Testis (tissue), 3 donors: ENCODE data around the gene CYP4F2. TPM values are rescaled to one million over a fixed set of nuclear protein-coding genes. Genes with fewer than 3 reads are reported as not detected.
"Not testable (repeated sequence)": the region's sequence is repeated elsewhere in the genome, so short reads cannot be mapped to it uniquely, and the experiment has no call there.

Experiments used
- DNase-seq: peaks from one replicate; pipeline ENCODE4 v3.0.0-alpha.2; 2019
- H3K27ac ChIP-seq, 2 donors: fragments of 200-600 bp; sonication (generic); one replicate each; pipeline ENCODE4 v1.5.1; 2019
- H3K27me3 ChIP-seq: fragments of 200-600 bp; sonication (generic); one replicate; pipeline ENCODE4 v1.5.1; 2019
- H3K36me3 ChIP-seq: fragments of 200-600 bp; sonication (generic); one replicate; pipeline ENCODE4 v1.5.1; 2017; ENCODE audit warnings: low read depth; ENCODE audit errors: missing control alignments
- H3K4me1 ChIP-seq: fragments of 200-600 bp; sonication (generic); one replicate; pipeline ENCODE4 v1.5.1; 2019
- H3K4me3 ChIP-seq, 2 donors: fragments of 200-600 bp; sonication (generic); one replicate each; pipeline ENCODE4 v1.5.1; 2017 to 2019
- H3K9me3 ChIP-seq: fragments of 200-600 bp; sonication (generic); one replicate; pipeline ENCODE4 v1.5.1; 2017
- CTCF ChIP-seq, 3 experiments: fragments of 450-650 bp in 2 of 3; fragments of 200-600 bp in 1 of 3; sonication (generic) in 1 of 3; IDR thresholded peaks; one replicate each; pipeline ENCODE4 v1.5.1; 2016 to 2019; ENCODE audit warnings: antibody characterized with exemption in 3 of 3, mild to moderate bottlenecking in 2 of 3, moderate library complexity in 1 of 3
- POLR2A ChIP-seq: fragments of 450-650 bp; IDR thresholded peaks from one replicate; pipeline ENCODE4 v1.6.1; 2017; ENCODE audit warnings: antibody characterized with exemption, mild to moderate bottlenecking, moderate library complexity
- WGBS, 2 donors: methylation state at CpG; one replicate each; pipeline ENCODE4 v1.1.5; 2018; 5-methylcytosine and 5-hydroxymethylcytosine counted together
- intact Hi-C: fragments of 100-400 bp; cut with DNase I; formaldehyde crosslinking; loops from one replicate; pipeline ENCODE4 v1.15.1; 2023; ENCODE audit warnings: low total_unique reads
- polyA plus RNA-seq: library from polyadenylated mRNA; stranded (reverse); fragments of 350-450 nt; fragmentation: Illumina TruSeq; extraction: RNeasy Lipid Tissue Mini Kit (QIAGEN cat#74804); gene quantifications from one replicate; pipeline ENCODE4 v1.2.3, GENCODE V29; 2014; ENCODE audit warnings: low read depth, low replicate concordance; ENCODE audit not compliant: insufficient read depth
- total RNA-seq, 2 donors: library from RNA; depleted of rRNA; stranded (reverse); fragments of >200 nt; gene quantifications; one replicate each; pipeline ENCODE4 v1.2.3, GENCODE V29; 2016

CYP4F2 gene
- total and polyA plus RNA-seq, 3 donors from 2014 or later, result 1.8 to 4.1 (median 3.3) TPM

- no peaks in the 10 kb centered on the region for H3K4me1 ChIP-seq
- WGBS, 2 donors, result 88% methylated on average over 8 of the region's 8 CpGs; no CpG with 5 or more reads in 1 of the 2 donors
- H3K27ac ChIP-seq, result no peak overlapping the region
- H3K9me3 ChIP-seq, result no peaks in the 10 kb centered on the region
- intact Hi-C loops, result no loop called here
- no peak for DNase-seq
- H3K27me3 ChIP-seq, result no peaks in the 10 kb centered on the region
- H3K36me3 ChIP-seq, result no peaks in the 10 kb centered on the region
- TF ChIP-seq CTCF (IDR thresholded peaks at IDR 0.05) (no peak), POLR2A (no peak)
- no peak overlapping the region for H3K4me3 ChIP-seq
These were observed 16.0 kb upstream of the CYP4F2 start for GRCh38 chr19:15913830-15914229.

GRCh38 chr19:15913384-15913783 lies 15.5 kb upstream of the CYP4F2 start:
- Histone ChIP-seq H3K27ac (no peak overlapping the region), H3K9me3 (no peaks in the 10 kb centered on the region), H3K36me3 (no peaks in the 10 kb centered on the region), H3K4me3 (no peak overlapping the region), H3K27me3 (no peaks in the 10 kb centered on the region), H3K4me1 (no peaks in the 10 kb centered on the region)
- TF ChIP-seq POLR2A (no peak), CTCF (IDR thresholded peaks at IDR 0.05) (no peak)
- WGBS, 2 donors, result 47 to 70% methylated on average over 3 to 6 of the region's 6 CpGs
- intact Hi-C loops, result no loop called here
- no peak for DNase-seq

GRCh38 chr19:15911599-15912235 lies 13.8 kb upstream of the CYP4F2 start:
- Histone ChIP-seq H3K4me1 (no peaks in the 10 kb centered on the region), H3K4me3 (peak overlapping the region; percentile 20 to 29), H3K27ac (no peak overlapping the region), H3K27me3 (no peaks in the 10 kb centered on the region), H3K9me3 (no peaks in the 10 kb centered on the region), H3K36me3 (no peaks in the 10 kb centered on the region)
- no peak for TF ChIP-seq CTCF (IDR thresholded peaks at IDR 0.05)
- no peak for TF ChIP-seq POLR2A
- intact Hi-C loops, result no loop called here
- DNase-seq, result no peak
- 2 to 3% methylated on average over 18 to 44 of the region's 44 CpGs for whole genome bisulfite sequencing, 2 donors

GRCh38 chr19:15905026-15905425 lies 7.2 kb upstream of the CYP4F2 start:
- TF ChIP-seq POLR2A, result no peak
- no peak for TF ChIP-seq CTCF (IDR thresholded peaks at IDR 0.05)
- Histone ChIP-seq H3K4me1 (no peaks in the 10 kb centered on the region), H3K9me3 (no peaks in the 10 kb centered on the region), H3K27me3 (no peaks in the 10 kb centered on the region), H3K4me3 (no peak overlapping the region), H3K36me3 (no peaks in the 10 kb centered on the region), H3K27ac (no peak overlapping the region)
- no peak for DNase-seq
- intact Hi-C loops, result no loop called here

- H3K9me3 ChIP-seq, intact Hi-C loops, H3K36me3 ChIP-seq, H3K27me3 ChIP-seq, H3K27ac ChIP-seq, DNase-seq, H3K4me1 ChIP-seq: not testable (repeated sequence)
- 48 to 80% methylated on average over 7 to 29 of the region's 29 CpGs for WGBS, 2 donors
- H3K4me3 ChIP-seq, result peak overlapping the region in 1 of 2 donors; percentile 9
These were observed 5.0 kb upstream of the CYP4F2 start for GRCh38 chr19:15902898-15903297.
